Activated CD4-positive, alpha-beta memory T cell treated with anti-CD3 and anti-CD28 coated beads for 36 hours (primary cell): ENCODE measurements around the gene FRMD4A. TPM values are rescaled to one million over a fixed set of nuclear protein-coding genes. Genes with fewer than 3 reads are reported as not detected.
"Not testable (repeated sequence)": the region's sequence is repeated elsewhere in the genome, so short reads cannot be mapped to it uniquely, and the experiment has no call there.

Experiments
- CTCF ChIA-PET: fragments of 350-600 bp; sonication (Branson Sonifier 250); formaldehyde crosslinking; loops from one replicate; lab custom pipeline; 2021; ENCODE audit warnings: antibody characterized with exemption, inconsistent platforms; lab: Charles Lee
- POLR2A ChIA-PET: fragments of 350-600 bp; sonication (Branson Sonifier 250); formaldehyde crosslinking; loops from one replicate; lab custom pipeline; 2021; ENCODE audit warnings: antibody characterized with exemption; lab: Charles Lee
- DNase-seq: peaks from one replicate; pipeline ENCODE4 v3.0.0-alpha.2; 2020
- H3K27ac Mint-ChIP-seq: one replicate; pipeline ENCODE4 v1.8.0; 2021; ENCODE audit warnings: mixed read lengths
- H3K27me3 Mint-ChIP-seq: one replicate; pipeline ENCODE4 v1.8.0; 2021; ENCODE audit warnings: mixed read lengths
- H3K36me3 Mint-ChIP-seq: one replicate; pipeline ENCODE4 v1.8.0; 2021; ENCODE audit warnings: mixed read lengths
- H3K4me1 Mint-ChIP-seq: one replicate; pipeline ENCODE4 v1.8.0; 2021; ENCODE audit warnings: low read depth, mixed read lengths
- H3K4me3 Mint-ChIP-seq: one replicate; pipeline ENCODE4 v1.8.0; 2021; ENCODE audit warnings: mild to moderate bottlenecking, mixed read lengths
- H3K9me3 Mint-ChIP-seq: one replicate; pipeline ENCODE4 v1.8.0; 2021; ENCODE audit warnings: mixed read lengths
- intact Hi-C: fragments of 100-400 bp; cut with micrococcal nuclease; formaldehyde crosslinking; loops from one replicate; pipeline ENCODE4 v1.15.1; 2023
- total RNA-seq, 2 experiments: library from RNA; stranded (reverse); gene quantifications; one replicate each; pipeline ENCODE4 v1.2.3, GENCODE V29; 2021

FRMD4A gene
- total RNA-seq, 2 experiments from 2014 or later = 0.31 to 1.7 TPM

DNA sequence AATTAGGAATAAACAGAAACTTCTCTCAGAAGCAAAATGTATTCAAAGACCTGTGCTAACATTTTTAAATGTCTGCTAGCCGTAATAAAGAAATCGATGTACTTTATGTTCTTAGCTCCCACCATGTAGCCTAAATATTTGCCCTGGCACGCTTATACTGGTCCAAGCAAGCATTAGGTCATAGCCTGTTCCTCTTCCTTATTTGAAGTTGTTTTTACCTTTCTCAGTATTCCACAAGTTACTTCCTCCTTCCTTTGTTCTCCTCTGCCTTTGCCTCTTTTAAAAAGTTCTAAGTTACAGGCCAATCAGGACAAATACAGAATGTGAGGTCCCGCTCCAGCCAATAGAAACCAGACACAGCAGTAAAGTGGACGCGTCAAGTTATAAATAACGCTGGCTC is 288.7 kb downstream of the FRMD4A start:
- H3K27ac Mint-ChIP-seq, H3K4me3 Mint-ChIP-seq, H3K27me3 Mint-ChIP-seq, H3K36me3 Mint-ChIP-seq, H3K4me1 Mint-ChIP-seq, DNase-seq, intact Hi-C loops, H3K9me3 Mint-ChIP-seq, POLR2A ChIA-PET: not testable (repeated sequence)
- CTCF ChIA-PET = interaction anchor here (1.3 to 1.4 kb wide), 2 partner anchors 10 to 11 kb away, joined by 3 to 5 read pairs; no protein-coding TSS in a partner anchor

DNA sequence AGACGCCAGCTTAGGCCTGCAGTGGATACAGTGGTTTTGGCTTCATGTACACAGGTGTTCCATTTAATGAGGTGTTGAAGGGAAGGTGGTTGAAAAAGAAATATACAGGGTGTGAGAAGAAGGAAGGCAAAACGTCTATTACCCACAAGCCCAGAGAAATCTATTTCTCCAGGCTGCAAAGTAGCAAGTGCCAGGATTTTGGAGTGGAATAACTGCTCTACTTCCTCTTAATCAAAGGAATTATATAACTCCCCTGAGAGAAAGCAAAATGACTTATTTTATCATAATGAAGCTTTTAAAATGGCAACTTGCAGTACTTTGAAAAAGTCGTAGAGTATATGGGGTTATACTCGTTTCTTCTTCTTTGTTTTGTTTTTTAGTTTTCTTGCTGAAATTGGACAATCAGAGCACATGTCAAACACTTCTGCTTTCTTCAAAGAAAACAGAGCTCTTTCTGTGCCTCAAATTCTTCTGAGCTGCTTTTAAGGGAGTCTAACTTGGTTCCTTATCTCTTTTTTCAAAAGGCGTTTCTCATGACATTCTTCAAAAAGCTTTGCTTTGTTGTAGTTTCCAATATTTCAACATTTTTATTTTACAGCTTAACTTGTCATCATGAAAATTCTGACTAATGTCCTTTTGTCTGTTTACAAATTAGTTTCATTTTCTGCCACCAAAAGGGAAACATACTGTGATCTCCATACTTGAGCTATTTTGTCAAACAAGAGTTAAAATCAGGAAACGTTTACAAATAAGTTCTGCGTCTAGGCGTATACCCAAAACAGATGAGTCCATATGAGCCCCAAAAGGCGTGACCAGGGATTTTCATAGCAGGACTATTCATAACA is 289.7 kb downstream of the FRMD4A start:
- intact Hi-C loops = no loop called here
- no peak for DNase-seq
- H3K27me3 Mint-ChIP-seq = no peaks in the 10 kb centered on the region
- no peaks in the 10 kb centered on the region for H3K9me3 Mint-ChIP-seq
- H3K27ac Mint-ChIP-seq = no peak overlapping the region
- H3K4me3 Mint-ChIP-seq = no peak overlapping the region
- ChIA-PET CTCF (interaction anchor here (1.3 to 1.4 kb wide), 2 partner anchors 8 to 10 kb away, joined by 3 to 5 read pairs; no protein-coding TSS in a partner anchor), POLR2A (no interaction called here)
- no peaks in the 10 kb centered on the region for H3K36me3 Mint-ChIP-seq
- H3K4me1 Mint-ChIP-seq = peaks cover 9% of the 10 kb centered on the region

DNA sequence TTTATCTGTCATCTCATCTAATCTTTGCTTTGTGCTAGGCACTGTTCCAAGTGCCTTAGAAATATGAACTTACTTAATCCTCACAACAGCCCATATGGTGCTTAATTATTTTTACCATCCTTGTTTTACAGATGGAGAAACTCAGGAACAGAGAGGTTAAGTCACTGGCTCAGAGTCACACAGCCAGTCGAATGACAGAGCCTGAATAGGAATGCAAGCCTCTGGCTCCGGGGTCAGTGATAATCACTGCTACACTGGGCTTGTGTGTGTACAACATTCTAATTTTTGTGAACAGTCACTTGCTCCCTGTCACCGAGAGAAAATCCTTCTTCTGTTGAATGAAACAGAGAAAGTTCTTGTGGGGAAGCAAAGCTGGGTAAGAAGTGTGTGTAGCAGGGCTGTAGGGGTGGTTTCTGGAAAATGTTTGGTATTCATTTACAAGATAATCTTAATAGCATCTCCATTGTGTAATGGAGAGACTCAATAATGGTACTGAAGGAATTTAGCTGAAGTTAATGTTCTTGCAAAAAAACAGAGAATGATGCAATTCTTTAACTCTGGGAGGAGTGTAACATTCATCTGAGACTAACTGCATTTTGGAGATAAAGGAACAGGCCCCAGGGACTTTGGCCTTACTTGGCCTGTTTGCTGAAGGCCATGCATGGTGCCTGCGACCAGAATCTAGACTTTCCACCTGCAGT is 290.6 kb downstream of the FRMD4A start:
- intact Hi-C loops = no loop called here
- Mint-ChIP-seq H3K4me3 (no peak overlapping the region), H3K27me3 (no peaks in the 10 kb centered on the region), H3K36me3 (no peaks in the 10 kb centered on the region), H3K4me1 (peaks cover 9% of the 10 kb centered on the region), H3K27ac (no peak overlapping the region), H3K9me3 (no peaks in the 10 kb centered on the region)
- no peak for DNase-seq
- ChIA-PET CTCF (no interaction called here), POLR2A (no interaction called here)

DNA sequence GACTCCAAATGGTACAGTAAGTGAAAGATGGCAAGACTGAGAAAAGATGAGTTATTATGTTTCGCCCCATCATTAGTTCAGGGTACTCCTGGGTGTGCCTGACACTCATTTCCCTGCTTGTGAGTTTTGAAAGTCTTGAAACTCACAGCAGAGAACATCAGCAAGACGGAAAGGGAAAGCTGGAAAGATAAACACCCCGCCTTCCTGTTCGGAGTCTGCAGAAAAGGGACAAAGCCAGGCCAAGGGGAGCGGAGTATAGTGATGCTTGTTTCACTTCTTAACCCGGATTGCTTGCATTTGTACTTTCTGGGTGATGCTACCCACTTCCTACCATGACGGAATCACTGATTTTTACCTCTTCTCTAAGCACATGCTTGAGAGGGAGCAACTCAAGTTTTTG is 294.5 kb downstream of the FRMD4A start:
- Mint-ChIP-seq H3K4me1 (peaks cover 14% of the 10 kb centered on the region), H3K9me3 (no peaks in the 10 kb centered on the region), H3K27me3 (no peaks in the 10 kb centered on the region), H3K36me3 (no peaks in the 10 kb centered on the region), H3K27ac (no peak overlapping the region), H3K4me3 (no peak overlapping the region)
- ChIA-PET POLR2A (no interaction called here), CTCF (interaction anchor here (0.6 kb wide), 1 partner anchor 1025 kb away, joined by 3 read pairs; no protein-coding TSS in a partner anchor)
- DNase-seq = no peak
- intact Hi-C loops = no loop called here

DNA sequence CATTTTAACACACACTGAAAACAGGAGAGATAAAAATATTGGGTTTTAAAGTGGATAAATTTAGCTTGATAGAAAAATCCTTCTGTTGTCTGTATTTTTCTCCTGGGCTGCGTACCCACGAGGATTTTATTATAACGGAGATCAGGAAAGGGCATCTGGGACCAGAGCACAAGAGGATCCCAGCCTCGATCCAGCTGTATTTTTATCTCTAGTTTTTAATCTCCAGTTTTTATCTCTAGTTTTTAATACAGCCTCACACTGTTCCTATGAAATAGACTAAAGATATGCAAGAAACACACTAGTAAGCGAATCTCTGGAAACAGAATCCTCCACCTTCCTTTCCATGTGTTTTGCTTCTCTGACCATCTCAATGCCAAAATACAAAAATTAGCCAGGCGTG is 295.2 kb downstream of the FRMD4A start:
- Mint-ChIP-seq H3K27me3 (no peaks in the 10 kb centered on the region), H3K4me3 (no peak overlapping the region), H3K9me3 (no peaks in the 10 kb centered on the region), H3K27ac (no peak overlapping the region), H3K4me1 (peaks cover 8% of the 10 kb centered on the region), H3K36me3 (no peaks in the 10 kb centered on the region)
- CTCF ChIA-PET = interaction anchor here (0.6 to 0.7 kb wide), 2 partner anchors 137 to 1024 kb away, joined by 3 read pairs; no protein-coding TSS in a partner anchor
- POLR2A ChIA-PET = no interaction called here
- intact Hi-C loops = no loop called here
- no peak for DNase-seq

DNA sequence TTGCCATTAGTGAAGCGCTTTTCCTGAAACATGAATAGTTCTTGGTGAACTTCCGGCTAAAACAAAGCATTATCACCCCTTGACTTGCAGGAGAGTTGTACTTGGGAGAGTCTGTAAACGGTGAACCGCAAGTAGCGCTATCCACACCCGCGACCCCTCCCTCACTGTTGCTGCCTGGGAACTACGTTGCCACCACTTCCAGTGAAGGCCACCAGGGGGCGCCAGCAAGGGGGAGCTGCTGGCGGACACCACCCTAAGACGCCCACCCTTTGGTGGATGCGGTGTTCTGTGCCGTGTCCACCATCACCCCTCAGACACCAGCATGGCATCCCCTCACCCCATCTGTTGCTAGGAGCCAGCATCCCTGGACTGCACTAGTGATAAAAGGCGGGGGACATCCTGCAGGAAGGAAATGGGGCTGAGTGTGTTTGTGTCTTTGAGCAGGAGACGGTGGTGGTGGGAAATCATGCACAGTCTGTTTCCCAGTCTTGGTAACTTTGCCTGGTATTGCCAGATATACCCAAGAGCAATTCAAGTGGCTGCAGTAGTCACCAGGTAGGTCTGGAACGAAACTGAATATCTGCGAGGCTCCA is 298.2 kb downstream of the FRMD4A start:
- Mint-ChIP-seq H3K27ac (no peak overlapping the region), H3K9me3 (no peaks in the 10 kb centered on the region), H3K27me3 (no peaks in the 10 kb centered on the region), H3K4me1 (peaks cover 8% of the 10 kb centered on the region), H3K4me3 (no peak overlapping the region), H3K36me3 (no peaks in the 10 kb centered on the region)
- intact Hi-C loops = no loop called here
- POLR2A ChIA-PET = no interaction called here
- DNase-seq = peak; percentile 66
- CTCF ChIA-PET = interaction anchor here (0.8 to 1.5 kb wide), 4 partner anchors 9 to 153 kb away, joined by 3 to 5 read pairs (median 4); no protein-coding TSS in a partner anchor

DNA sequence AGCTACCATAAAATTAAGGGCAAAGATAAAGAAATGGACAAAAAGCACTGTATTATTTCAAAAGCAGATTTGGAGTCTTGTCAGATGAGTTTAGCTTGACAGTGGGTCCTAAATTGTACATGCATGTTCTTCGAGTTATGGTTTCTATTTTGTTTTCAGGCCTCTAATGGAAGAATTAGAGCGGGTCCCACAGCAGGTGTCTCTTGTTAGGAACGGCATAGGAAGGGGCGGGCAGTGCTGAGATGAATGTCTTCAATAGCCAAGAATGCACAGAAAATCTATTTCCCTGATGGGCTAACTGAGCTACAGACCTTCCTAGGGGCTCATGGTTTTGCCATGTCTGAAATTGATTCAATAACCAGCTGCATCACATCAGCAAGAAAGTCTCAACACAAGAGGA is 304.4 kb downstream of the FRMD4A start:
- CTCF ChIA-PET = interaction anchor here (2.1 kb wide), 1 partner anchor 8 kb away, joined by 5 read pairs; no protein-coding TSS in a partner anchor
- POLR2A ChIA-PET = no interaction called here
- intact Hi-C loops = no loop called here
- DNase-seq = no peak
- no peak overlapping the region for H3K27ac Mint-ChIP-seq
- H3K9me3 Mint-ChIP-seq = no peaks in the 10 kb centered on the region
- H3K36me3 Mint-ChIP-seq = no peaks in the 10 kb centered on the region
- no peak overlapping the region for H3K4me3 Mint-ChIP-seq
- peaks cover 5% of the 10 kb centered on the region for H3K27me3 Mint-ChIP-seq
- peaks cover 10% of the 10 kb centered on the region for H3K4me1 Mint-ChIP-seq

DNA sequence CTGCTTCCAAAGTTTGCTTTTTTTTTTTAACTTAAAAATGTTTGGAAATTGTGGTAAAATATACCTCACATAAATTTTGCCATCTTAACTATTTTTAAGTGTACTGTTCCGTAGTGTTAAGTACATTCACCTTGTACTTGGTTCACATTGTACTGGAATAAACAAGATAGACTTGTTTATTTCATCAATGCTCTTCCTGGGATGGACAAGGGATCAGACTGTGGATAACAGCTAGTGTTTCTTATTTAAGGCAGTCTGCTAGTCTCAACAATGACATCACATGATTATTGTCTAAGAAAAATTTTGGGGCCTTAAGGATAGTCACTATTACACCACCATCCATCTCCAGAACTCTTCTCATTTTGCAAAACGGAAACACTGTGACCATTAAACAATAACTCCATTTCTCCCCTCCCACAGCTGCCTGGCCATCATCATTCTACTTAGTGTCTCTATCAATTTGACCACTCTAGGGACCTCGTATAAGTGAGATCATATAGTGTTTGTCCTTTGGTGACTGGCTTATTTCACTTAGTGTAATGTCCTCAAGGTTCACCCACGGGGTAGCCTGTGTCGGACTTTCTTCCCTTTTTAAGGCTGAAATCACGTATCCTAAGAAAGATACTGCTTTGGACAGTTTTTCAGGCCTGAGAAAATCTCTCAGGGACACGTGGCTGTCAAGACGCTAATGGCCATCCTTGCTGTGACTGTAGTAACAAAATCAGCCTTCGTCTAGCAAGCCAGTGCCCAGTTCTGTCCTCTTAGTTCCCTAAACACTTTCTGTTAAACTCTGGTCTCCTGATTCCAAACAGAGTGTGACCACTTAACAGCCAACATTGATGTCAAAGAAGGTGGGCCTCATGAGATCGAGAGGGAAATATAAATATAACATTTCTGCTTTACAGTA is 305.2 kb downstream of the FRMD4A start:
- peaks cover 5% of the 10 kb centered on the region for H3K27me3 Mint-ChIP-seq
- H3K4me1 Mint-ChIP-seq = peaks cover 10% of the 10 kb centered on the region
- H3K4me3 Mint-ChIP-seq = no peak overlapping the region
- intact Hi-C loops = no loop called here
- CTCF ChIA-PET = interaction anchor here (2.1 kb wide), 1 partner anchor 9 kb away, joined by 5 read pairs; no protein-coding TSS in a partner anchor
- no peak overlapping the region for H3K27ac Mint-ChIP-seq
- no peaks in the 10 kb centered on the region for H3K36me3 Mint-ChIP-seq
- H3K9me3 Mint-ChIP-seq = no peaks in the 10 kb centered on the region
- DNase-seq = no peak
- POLR2A ChIA-PET = no interaction called here

DNA sequence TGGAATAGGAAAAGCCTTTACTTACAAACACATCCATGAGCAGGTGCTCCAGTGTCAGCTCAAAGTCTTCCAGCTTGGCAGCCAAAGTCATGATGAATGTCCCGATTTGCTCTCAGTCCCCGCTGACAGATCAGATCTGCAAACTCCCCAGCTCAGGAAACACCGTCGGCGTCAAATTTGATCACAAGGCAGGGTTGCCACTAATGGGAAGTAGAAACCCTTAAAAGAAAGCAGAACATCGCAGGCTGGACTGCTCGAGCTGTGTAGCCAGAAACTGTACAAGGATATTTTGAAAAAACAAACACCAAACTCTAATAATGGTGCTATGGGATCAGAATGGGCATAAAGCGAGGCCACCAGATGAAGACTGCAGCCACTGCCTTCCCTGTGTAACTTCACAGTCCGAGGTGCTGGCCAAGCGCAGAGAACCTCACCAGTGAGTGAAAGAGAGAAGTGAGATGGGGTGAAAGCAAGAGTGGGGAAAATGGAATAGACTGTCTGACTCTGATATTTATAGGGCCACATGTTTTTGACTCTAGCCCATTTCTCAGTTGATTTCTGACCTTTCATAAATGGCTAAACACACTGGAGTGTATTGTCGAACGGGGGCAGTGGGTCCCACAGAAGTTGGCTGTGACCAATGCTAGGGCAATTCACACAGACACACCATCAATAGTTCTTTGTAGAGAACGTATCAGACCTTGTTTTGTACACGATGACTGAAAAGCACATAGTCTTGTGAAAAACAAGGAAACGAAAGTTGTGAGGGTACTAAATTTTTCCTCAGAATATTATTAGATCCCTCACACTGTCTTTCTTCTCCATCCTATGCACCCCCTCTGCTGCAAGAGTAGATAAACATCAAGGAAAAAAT is 306.2 kb downstream of the FRMD4A start:
- CTCF ChIA-PET = interaction anchor here (0.6 to 2.1 kb wide), 4 partner anchors 8 to 176 kb away, joined by 3 to 5 read pairs (median 4); no protein-coding TSS in a partner anchor
- Mint-ChIP-seq H3K27ac (no peak overlapping the region), H3K9me3 (no peaks in the 10 kb centered on the region), H3K4me3 (no peak overlapping the region), H3K4me1 (peaks cover 10% of the 10 kb centered on the region), H3K36me3 (no peaks in the 10 kb centered on the region), H3K27me3 (peaks cover 7% of the 10 kb centered on the region)
- intact Hi-C loops = no loop called here
- POLR2A ChIA-PET = no interaction called here
- no peak for DNase-seq

DNA sequence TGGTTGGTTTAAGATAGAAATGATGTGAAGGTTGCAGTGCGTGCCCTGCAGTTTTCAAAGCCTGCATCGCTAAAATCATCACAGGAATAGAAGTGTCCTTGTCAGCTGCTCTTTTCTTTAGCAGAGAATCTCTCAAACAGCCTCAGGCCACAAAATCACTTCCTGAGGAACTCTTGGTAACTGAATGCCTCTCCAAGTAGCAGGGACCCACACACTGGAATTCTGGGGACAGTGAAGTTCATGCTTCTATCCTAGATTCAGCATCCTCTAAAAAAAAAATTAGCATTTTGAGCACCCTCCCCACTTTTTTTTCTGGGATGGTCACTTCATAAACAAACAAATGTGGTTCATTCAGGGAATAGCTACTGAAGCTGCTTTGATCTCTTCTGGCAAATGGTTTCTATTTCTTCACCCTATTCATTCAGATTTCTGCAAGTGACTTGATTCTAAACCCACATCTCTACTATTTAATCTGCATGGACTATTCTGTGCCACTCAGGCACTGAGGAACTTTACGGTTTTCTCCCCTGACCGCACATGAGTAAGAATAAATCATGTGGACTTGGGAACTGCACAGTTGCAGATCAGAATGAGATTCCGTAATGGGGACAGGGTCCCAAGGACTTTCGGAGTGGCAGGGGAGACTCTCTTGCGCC is 306.9 kb downstream of the FRMD4A start:
- peaks cover 10% of the 10 kb centered on the region for H3K4me1 Mint-ChIP-seq
- CTCF ChIA-PET = interaction anchor here (0.6 to 1.4 kb wide), 3 partner anchors 8 to 177 kb away, joined by 3 to 5 read pairs (median 4); no protein-coding TSS in a partner anchor

More for the DNA sequence above, 306.9 kb downstream of the FRMD4A start:
- peaks cover 3% of the 10 kb centered on the region for H3K36me3 Mint-ChIP-seq
- peaks cover 3% of the 10 kb centered on the region for H3K9me3 Mint-ChIP-seq
- H3K27ac Mint-ChIP-seq = no peak overlapping the region
- POLR2A ChIA-PET = no interaction called here
- H3K4me3 Mint-ChIP-seq = no peak overlapping the region
- DNase-seq = no peak
- intact Hi-C loops = no loop called here
- peaks cover 7% of the 10 kb centered on the region for H3K27me3 Mint-ChIP-seq
